ENCODE data around the gene CHMP5.

GRCh38 chr9:33222031-33222430 is 42.8 kb upstream of the CHMP5 start:
- TF ChIP-seq CTCF (conservative IDR thresholded peaks at IDR 0.05 in 1 of 2, IDR thresholded peaks at IDR 0.05 in 1 of 2; ENCODE audit: low read depth in 1 of 2, low read length in 2 of 2) (no peak), EZH2 (IDR thresholded peaks at IDR 0.05; ENCODE audit: low read length, missing control alignments) (no peak)
